ENCODE data around the gene EOGT.

EOGT gene

DNA sequence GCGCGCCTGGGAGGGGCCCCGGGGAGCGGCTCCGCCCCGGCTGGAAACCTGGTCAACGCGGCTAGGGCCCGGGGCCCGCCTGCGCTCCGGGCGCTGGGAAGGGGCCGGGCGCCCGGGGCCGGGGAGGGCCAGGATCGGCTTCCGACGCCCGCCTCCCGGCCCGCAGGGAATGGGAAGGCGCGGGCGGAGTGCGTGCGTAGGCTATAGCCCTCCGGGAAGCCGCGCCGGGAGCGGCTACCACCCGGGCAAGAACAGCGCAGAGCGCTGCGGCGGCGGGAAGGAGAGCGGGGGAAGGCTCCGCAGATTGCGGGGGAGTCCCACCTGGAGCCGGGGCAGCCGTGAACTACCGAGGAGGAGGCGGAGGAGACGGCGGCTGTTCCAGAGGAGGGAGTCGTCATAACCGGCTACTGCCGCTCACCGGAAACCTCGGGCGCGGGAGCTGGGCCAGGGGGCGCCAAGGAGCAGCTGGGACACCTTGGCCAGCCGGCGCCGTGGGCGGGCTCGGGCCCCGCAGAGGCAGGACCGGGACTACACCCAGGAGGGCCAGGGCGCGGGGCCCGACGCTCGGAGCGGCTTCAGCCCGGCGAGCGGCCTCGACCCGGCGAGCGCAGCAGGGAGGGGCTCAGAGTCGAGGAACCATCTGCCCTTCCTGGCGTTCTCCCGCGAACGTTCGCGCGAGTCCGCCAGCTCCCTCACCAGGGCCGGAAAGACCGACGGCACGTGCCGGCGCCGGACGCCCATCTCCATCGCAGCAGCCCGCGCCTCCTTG, at the start of gene EOGT:
TSS of gene EOGT (minus strand) at position 432 of the 769 bp plus-strand sequence. CDS start 3,838 bp downstream, outside the sequence.
- Mint-ChIP-seq H3K4me1 (peaks cover 9% of the 10 kb centered on the region), H3K27me3 (no peaks in the 10 kb centered on the region), H3K27ac (peak within 1 kb of the TSS; percentile 87), H3K4me3 (peak within 1 kb of the TSS; percentile 93), H3K9me3 (no peaks in the 10 kb centered on the region), H3K36me3 (peaks cover 6% of the 10 kb centered on the region)
- DNase-seq (ENCODE audit: low spot score in 2 of 2) (peak; percentile 55 to 65), ATAC-seq (ENCODE audit: low read depth) (peak; percentile 78)

DNA sequence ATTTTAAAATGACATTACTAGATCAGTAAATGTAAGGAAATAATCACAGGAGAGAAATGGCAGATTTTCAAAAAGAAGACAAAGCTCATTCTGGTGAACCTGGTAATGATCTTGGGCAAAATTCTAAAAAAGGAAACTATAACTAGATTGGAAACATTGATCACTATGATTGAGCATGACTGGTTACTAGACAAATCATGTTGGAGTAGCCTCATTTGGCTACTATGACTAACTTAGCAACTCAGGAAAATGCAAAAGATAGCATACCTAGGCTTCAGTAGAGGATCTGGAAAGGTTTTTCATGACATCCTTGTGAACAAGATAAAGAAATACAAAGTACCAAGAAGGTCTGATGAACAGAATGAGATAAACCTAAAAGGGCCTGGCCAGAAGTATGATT, 46.2 kb upstream of the EOGT start:
- H3K27ac Mint-ChIP-seq = peak overlapping the region; percentile 92
- peaks cover 32% of the 10 kb centered on the region for H3K36me3 Mint-ChIP-seq
- H3K9me3 Mint-ChIP-seq = no peaks in the 10 kb centered on the region
- no peak overlapping the region for H3K4me3 Mint-ChIP-seq
- ATAC-seq (ENCODE audit: low read depth) = no peak
- H3K4me1 Mint-ChIP-seq = peaks cover 17% of the 10 kb centered on the region
- DNase-seq (ENCODE audit: low spot score in 2 of 2) = no peak
- no peaks in the 10 kb centered on the region for H3K27me3 Mint-ChIP-seq

DNA sequence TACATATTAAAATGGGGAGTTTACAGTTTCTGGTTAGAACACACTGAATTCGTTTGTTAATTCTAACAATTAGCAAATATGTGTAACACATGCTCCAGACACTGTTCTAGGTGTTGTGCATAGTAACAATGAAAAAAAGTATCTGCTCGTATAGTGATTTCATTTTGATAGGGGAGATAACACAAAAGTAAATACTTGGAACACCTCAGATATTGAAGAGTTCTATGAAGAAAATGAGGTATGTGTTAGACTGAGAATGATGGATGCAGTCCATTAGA, 45.4 kb upstream of the EOGT start:
- peaks cover 17% of the 10 kb centered on the region for H3K4me1 Mint-ChIP-seq
- peaks cover 30% of the 10 kb centered on the region for H3K36me3 Mint-ChIP-seq
- ATAC-seq (ENCODE audit: low read depth) = no peak
- no peak for DNase-seq (ENCODE audit: low spot score in 2 of 2)
- H3K4me3 Mint-ChIP-seq = peak overlapping the region; percentile 3
- no peaks in the 10 kb centered on the region for H3K9me3 Mint-ChIP-seq
- no peaks in the 10 kb centered on the region for H3K27me3 Mint-ChIP-seq
- peak overlapping the region; percentile 92 for H3K27ac Mint-ChIP-seq

DNA sequence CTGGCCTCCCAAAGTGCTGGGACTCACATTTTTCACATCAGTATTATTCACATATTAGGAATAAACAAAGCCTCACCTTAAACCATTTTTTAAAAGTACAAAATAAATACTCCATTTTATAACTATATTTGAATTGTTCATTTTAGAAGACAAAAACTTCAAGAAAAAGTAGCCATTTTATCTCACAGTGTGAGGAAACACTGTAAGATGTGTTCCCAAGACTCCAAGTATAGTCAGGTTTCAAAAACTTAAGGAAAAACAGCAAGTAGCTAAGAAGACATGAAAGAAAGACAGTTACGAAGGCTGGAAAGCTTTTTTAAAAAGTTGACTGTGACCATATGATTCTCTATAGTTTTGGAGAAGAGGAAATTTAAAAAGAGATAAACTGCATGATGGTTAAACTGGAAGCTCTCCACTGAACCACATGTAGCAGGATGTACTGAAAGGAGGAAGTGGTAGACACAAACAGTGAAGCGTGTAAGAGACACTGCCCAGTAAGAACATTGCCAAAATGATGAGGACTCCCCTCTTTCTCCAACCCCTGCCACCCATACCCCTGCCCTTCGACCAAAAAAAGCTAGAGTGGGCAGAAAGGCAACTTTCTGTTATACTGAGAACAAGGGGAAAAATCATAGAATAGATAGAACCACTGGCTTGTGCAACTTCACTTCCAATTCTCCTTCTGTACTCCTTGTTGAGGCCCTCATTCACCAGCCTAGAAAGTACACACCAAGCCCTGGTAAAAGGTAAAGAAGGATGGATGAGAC, 44.9 kb upstream of the EOGT start:
- H3K36me3 Mint-ChIP-seq = peaks cover 27% of the 10 kb centered on the region
- H3K4me3 Mint-ChIP-seq = peak overlapping the region; percentile 67
- no peaks in the 10 kb centered on the region for H3K9me3 Mint-ChIP-seq
- H3K4me1 Mint-ChIP-seq = peaks cover 17% of the 10 kb centered on the region
- peak overlapping the region; percentile 92 for H3K27ac Mint-ChIP-seq
- no peaks in the 10 kb centered on the region for H3K27me3 Mint-ChIP-seq
- ATAC-seq (ENCODE audit: low read depth) (peak; percentile 100), DNase-seq (ENCODE audit: low spot score in 2 of 2) (peak in 1 of 2 donors; percentile 35)

DNA sequence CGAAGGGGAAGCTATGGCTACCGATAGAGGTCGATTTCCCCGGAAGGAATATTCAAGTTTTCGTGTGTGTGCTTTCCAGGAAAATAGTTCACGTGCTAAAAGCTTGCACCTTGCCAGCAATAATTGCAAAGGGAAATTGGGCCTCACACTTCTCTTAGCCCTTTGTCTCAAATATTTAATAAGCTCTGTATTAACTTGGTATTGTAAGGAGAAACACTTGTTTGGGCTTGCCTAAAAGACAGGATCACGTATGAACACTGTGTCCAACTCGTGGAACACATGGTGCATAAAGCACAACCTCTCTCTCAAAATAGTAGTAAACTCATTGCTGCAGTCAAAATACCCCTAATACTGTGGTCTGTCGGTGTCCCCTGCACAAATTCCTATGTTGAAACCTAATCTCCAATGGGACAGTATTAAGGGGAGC, 39.0 kb upstream of the EOGT start:
- DNase-seq (ENCODE audit: low spot score in 2 of 2) = no peak
- Mint-ChIP-seq H3K36me3 (peaks cover 11% of the 10 kb centered on the region), H3K27ac (peak overlapping the region; percentile 99), H3K4me1 (peaks cover 23% of the 10 kb centered on the region), H3K4me3 (peak overlapping the region; percentile 98), H3K9me3 (no peaks in the 10 kb centered on the region), H3K27me3 (no peaks in the 10 kb centered on the region)
- ATAC-seq (ENCODE audit: low read depth) = no peak

DNA sequence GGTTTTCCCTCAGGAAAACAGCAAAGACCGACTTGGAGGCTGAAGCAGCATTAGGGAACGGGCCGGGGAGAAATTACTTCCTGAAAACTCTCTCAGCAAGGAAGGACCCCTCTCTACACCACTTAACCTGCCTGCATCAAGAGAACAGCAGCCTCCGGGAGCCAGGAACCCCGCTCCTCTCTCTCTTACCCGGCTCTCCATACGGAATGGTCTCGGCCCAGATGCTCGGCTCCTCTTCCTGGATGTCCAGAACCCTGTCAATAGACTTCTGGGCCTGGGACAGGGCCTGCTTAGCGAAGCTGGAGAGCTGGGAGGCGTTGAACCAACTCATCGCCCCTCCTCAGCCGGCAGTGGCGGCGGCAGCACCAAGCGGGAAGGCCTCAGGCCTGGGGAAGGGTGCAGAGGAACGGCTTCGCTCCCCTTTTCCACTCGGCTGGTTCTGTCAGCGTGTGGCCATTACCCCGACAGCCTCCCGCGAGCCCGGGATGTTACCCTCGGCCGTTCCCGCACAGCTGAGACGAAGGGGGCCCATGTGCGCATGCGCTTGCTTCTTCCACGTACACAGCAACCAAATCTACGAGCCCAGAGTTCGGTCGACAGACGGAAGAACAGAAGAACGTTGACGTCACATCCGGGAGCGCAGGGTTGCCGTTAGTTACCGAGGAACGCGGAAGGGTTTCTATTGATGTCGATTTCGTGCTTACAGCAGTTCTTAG, 38.4 kb upstream of the EOGT start, which contains the start of gene TMF1:
TSS of gene TMF1 (minus strand) at position 578 of the 716 bp plus-strand sequence. CDS start at position 331, 247 bp downstream.
- Mint-ChIP-seq H3K4me1 (peaks cover 26% of the 10 kb centered on the region), H3K27me3 (no peaks in the 10 kb centered on the region), H3K9me3 (no peaks in the 10 kb centered on the region), H3K27ac (peak within 1 kb of the TSS; percentile 99), H3K36me3 (peaks cover 15% of the 10 kb centered on the region), H3K4me3 (peak within 1 kb of the TSS; percentile 98)
- ATAC-seq (ENCODE audit: low read depth) (peak; percentile 91), DNase-seq (ENCODE audit: low spot score in 2 of 2) (peak; percentile 95 to 96)

DNA sequence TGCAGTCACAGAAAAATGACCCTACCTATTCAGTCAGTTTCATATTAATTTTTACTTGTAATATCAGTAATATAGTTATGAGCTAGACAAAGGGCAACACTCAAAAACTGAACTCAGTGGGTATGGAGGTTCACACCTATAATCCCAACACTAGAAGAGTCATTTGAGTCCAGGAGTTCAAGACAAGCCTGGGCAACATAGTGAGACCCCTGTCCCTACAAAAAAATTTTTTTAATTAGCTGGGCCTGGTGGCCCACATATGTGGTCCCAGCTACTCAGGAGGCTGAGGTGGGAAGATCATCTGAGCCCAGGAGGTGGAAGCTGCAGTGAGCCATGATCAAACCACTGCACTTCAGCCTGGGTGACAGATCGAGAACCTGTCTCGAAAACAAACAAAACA, 35.5 kb upstream of the EOGT start:
- no peak overlapping the region for H3K4me3 Mint-ChIP-seq
- ATAC-seq (ENCODE audit: low read depth) = no peak
- no peaks in the 10 kb centered on the region for H3K27me3 Mint-ChIP-seq
- H3K4me1 Mint-ChIP-seq = peaks cover 29% of the 10 kb centered on the region
- peaks cover 19% of the 10 kb centered on the region for H3K36me3 Mint-ChIP-seq
- no peaks in the 10 kb centered on the region for H3K9me3 Mint-ChIP-seq
- DNase-seq (ENCODE audit: low spot score in 2 of 2) = no peak
- H3K27ac Mint-ChIP-seq = no peak overlapping the region

DNA sequence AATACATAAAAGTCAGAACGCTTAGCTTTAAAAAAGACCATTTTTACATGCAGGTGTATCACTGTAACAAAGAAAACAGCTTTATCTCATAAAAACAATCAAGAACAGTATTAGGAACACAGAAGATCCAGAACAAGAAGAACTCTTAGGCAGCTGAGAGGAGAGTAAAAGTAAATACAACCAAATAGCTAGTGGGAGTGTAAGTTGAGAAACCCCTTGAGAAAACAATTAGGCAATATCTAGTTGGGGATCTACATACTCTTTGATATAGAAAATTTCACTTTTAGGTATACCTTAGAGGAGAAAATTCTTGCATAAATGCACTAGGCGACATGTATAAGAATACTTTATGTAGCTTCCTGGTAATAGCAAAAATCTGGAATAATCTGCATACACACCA, 31.1 kb upstream of the EOGT start:
- ATAC-seq (ENCODE audit: low read depth) = no peak
- Mint-ChIP-seq H3K4me3 (no peak overlapping the region), H3K36me3 (peaks cover 35% of the 10 kb centered on the region), H3K9me3 (no peaks in the 10 kb centered on the region), H3K27ac (peak overlapping the region; percentile 28), H3K4me1 (peaks cover 16% of the 10 kb centered on the region), H3K27me3 (no peaks in the 10 kb centered on the region)
- no peak for DNase-seq (ENCODE audit: low spot score in 2 of 2)

DNA sequence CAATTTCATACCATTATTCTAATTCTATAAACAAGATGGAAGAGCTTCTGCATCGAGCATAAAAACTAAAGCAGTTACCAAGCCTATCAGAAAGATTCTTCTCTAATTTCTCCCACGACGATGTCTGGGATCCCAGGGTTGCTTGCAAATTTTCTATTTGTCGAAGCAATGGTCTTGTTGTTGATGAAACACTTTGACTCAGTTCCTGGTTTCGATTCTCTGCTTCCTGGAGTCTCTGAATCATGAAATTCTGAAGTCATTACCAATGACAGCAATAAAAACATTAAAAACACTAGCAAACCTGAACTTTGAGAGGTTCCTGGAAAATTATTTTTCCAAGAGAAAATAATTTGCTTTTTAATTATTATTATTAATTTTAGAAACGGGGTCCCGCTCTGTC, 20.0 kb upstream of the EOGT start:
- Mint-ChIP-seq H3K27me3 (no peaks in the 10 kb centered on the region), H3K27ac (no peak overlapping the region), H3K9me3 (no peaks in the 10 kb centered on the region), H3K4me3 (no peak overlapping the region), H3K4me1 (no peaks in the 10 kb centered on the region), H3K36me3 (peaks cover 32% of the 10 kb centered on the region)
- ATAC-seq (ENCODE audit: low read depth) (peak; percentile 53), DNase-seq (ENCODE audit: low spot score in 2 of 2) (no peak)

DNA sequence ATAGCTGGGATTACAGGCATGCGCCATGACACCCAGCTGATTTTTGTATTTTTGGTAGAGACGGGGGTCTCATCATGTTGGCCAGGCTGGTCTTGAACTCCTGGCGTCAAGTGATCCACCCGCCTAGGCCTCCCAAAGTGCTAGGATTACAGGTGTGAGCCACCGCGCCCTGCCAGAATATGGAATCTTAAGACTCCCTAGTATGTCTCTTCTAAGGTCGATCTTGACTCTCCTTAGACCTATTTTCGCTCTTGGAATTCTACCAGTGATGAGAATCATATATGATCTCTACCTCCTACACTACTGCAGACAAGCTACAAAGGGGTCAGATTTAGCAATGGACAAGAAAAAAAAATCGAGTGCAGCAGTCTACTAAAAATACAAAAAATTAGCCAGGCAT, 19.3 kb upstream of the EOGT start:
- ATAC-seq (ENCODE audit: low read depth) (no peak), DNase-seq (ENCODE audit: low spot score in 2 of 2) (no peak)
- H3K36me3 Mint-ChIP-seq = peaks cover 38% of the 10 kb centered on the region
- H3K4me1 Mint-ChIP-seq = no peaks in the 10 kb centered on the region
- no peak overlapping the region for H3K4me3 Mint-ChIP-seq
- no peaks in the 10 kb centered on the region for H3K9me3 Mint-ChIP-seq
- H3K27me3 Mint-ChIP-seq = no peaks in the 10 kb centered on the region
- peak overlapping the region; percentile 70 for H3K27ac Mint-ChIP-seq

DNA sequence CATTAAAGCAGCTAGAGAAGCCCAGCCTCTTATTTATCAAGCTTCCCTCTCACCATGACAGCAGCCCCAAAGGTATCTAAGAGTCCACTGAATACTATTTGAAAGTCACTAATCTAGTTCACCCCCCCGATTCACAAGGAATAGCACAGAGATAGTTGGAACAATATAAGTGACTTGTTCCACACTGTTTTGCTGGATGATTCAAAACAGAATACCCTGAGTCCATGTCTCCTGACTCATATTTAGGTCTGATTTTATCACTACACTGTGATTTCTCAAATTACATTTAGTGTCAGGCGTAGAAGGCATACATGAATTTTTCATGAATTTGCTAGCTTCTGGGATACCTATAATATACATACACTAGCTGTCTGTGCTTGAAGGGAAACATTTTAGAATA, 18.7 kb upstream of the EOGT start:
- no peak for ATAC-seq (ENCODE audit: low read depth)
- DNase-seq (ENCODE audit: low spot score in 2 of 2) = no peak
- no peaks in the 10 kb centered on the region for H3K4me1 Mint-ChIP-seq
- H3K27ac Mint-ChIP-seq = no peak overlapping the region
- no peaks in the 10 kb centered on the region for H3K9me3 Mint-ChIP-seq
- no peak overlapping the region for H3K4me3 Mint-ChIP-seq
- H3K36me3 Mint-ChIP-seq = peaks cover 38% of the 10 kb centered on the region
- no peaks in the 10 kb centered on the region for H3K27me3 Mint-ChIP-seq

DNA sequence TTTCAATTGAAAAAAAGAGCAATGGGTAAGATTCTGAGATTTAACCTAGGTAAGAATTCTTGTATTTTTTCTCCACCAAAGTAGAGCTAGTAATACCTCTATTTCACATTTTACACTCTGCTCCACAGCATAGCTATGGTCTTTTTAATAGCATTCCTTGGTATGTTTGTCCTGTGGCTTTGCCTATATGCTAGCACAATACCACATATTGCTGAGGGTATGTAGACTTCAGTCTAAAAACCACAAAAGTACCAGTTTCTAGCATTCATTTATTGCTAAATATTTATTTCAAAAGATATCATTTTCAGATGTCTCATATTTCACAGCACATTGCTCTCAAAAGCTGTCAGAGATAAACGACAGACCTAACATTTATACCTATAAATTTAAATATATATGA, 18.2 kb upstream of the EOGT start:
- H3K4me3 Mint-ChIP-seq = no peak overlapping the region
- peaks cover 34% of the 10 kb centered on the region for H3K36me3 Mint-ChIP-seq
- no peaks in the 10 kb centered on the region for H3K4me1 Mint-ChIP-seq
- no peaks in the 10 kb centered on the region for H3K27me3 Mint-ChIP-seq
- H3K9me3 Mint-ChIP-seq = no peaks in the 10 kb centered on the region
- ATAC-seq (ENCODE audit: low read depth) = no peak
- DNase-seq (ENCODE audit: low spot score in 2 of 2) = no peak
- H3K27ac Mint-ChIP-seq = no peak overlapping the region

DNA sequence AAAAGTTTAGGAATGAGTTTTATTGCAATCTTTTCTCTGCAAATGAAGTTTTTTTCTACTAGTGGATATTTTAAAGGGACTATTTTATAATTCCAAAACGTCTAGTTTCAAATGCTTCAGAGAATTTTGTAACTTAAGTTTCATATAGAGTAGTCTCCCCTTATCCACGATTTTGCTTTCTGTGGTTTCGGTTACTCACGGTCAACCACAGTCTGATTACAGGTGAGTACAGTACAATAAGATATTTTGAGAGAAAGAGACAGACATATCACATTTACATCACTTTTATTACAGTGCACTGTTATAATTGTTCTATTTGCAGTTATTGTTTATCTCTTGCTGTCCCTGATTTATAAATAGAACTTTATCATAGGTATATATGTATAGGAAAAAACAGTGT, 7.4 kb upstream of the EOGT start:
- Mint-ChIP-seq H3K4me1 (no peaks in the 10 kb centered on the region), H3K36me3 (peaks cover 13% of the 10 kb centered on the region), H3K27ac (no peak overlapping the region), H3K9me3 (no peaks in the 10 kb centered on the region), H3K4me3 (no peak overlapping the region), H3K27me3 (no peaks in the 10 kb centered on the region)
- ATAC-seq (ENCODE audit: low read depth) (no peak), DNase-seq (ENCODE audit: low spot score in 2 of 2) (no peak)

DNA sequence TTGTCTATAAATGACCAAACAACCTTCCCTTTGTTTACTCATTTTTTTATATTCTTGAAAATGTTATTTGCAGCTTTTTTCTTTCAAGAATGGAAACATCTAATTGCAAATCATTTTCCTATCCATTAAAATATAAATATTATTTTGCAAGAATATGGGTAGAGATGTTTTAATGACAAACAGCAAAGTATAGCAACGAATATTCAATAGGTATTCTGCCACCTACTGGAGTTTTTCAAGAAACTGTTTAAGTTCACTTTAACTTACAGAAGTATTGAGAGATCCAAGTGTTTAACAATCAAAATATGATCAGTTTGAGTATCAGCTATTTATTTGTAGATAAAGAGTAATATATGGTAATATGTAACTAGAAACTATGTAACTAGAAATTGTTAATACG, 6.9 kb upstream of the EOGT start:
- Mint-ChIP-seq H3K27ac (no peak overlapping the region), H3K4me1 (no peaks in the 10 kb centered on the region), H3K36me3 (peaks cover 9% of the 10 kb centered on the region), H3K27me3 (no peaks in the 10 kb centered on the region), H3K4me3 (no peak overlapping the region), H3K9me3 (no peaks in the 10 kb centered on the region)
- no peak for ATAC-seq (ENCODE audit: low read depth)
- DNase-seq (ENCODE audit: low spot score in 2 of 2) = no peak

Data from memory B cell (primary cell).